Muscle of back (tissue), 11 donors: ENCODE data around the gene ATP4B. TPM values are rescaled to one million over a fixed set of nuclear protein-coding genes. Genes with fewer than 3 reads are reported as not detected.
"Not testable (repeated sequence)": the region's sequence is repeated elsewhere in the genome, so short reads cannot be mapped to it uniquely, and the experiment has no call there.

Experiments
- DNase-seq, 3 donors: peaks; one replicate each; pipeline versions ENCODE4 v3.0.0 to v3.0.0-alpha.2; 2013
- polyA plus RNA-seq, 10 donors: library from polyadenylated mRNA; unstranded; fragments of 120-200 nt; gene quantifications; one replicate each; pipeline ENCODE4 v1.2.1, GENCODE V29; 2013; ENCODE audit not compliant: insufficient read length in 10 of 10

Gene ATP4B
- polyA plus RNA-seq, 10 donors: 0.08 to 0.14 TPM; not detected in 8

DNA sequence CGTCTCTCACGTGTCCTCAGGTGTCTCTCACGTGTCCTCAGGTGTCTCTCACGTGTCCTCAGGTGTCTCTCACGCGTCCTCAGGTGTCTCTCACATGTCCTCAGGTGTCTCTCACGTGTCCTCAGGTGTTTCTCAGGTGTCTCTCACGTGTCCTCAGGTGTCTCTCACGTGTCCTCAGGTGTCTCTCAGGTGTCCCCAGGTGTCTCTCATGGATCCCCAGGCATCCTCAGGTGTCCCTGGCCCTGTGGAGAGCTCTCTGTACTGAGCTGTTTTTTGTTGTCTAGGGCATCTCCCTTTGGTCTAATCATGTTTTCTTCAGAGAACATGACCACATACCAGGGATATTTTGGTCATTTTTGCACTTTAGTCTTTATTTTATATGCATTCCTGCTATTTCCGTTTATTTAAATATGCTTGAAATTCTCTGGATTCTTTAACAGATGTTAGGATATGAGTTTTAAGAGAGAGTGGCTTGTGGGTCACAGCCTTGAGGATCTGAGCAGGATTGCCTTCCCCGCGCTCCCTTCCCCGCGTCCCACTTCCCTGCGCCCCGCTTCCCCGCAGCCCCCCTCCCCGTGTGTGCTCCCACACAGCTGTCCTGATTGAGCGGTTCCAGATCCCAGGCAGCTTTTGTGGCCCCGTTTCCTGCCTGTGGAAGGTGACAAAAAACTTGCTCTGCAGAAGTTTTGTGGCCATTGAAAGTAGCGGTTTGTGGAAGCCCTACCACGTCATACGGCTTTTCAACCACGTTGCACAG lies 31.9 kb downstream of the ATP4B start:
- peak in 2 of 3 donors; percentile 14 to 24 for DNase-seq

DNA sequence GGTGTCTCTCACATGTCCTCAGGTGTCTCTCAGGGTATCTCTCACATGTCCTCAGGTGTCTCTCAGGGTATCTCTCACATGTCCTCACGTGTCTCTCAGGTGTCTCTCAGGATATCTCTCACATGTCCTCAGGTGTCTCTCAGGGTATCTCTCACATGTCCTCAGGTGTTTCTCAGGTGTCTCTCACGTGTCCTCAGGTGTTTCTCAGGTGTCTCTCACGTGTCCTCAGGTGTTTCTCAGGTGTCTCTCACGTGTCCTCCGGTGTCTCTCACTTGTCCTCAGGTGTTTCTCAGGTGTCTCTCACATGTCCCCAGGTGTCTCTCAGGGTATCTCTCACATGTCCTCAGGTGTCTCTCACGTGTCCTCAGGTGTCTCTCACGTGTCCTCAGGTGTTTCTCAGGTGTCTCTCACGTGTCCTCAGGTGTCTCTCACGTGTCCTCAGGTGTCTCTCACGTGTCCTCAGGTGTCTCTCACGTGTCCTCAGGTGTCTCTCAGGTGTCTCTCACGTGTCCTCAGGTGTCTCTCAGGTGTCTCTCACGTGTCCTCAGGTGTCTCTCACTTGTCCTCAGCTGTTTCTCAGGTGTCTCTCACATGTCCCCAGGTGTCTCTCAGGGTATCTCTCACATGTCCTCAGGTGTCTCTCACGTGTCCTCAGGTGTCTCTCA lies 33.2 kb downstream of the ATP4B start:
- DNase-seq: not testable (repeated sequence)

DNA sequence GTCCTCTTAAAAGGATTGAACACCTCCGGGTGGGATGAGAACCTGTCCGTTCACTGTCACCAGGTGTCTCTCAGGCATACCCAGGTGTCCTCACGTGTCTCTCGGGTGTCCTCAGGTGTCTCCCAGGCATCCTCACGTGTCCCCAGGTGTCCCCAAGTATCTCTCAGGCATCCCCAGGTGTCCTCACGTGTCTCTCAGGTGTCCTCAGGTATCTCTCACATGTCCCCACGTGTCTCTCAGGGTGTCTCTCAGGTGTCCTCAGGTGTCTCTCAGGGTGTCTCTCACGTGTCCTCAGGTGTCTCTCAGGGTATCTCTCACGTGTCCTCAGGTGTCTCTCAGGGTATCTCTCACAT lies 33.8 kb downstream of the ATP4B start:
- peak in 1 of 3 donors; percentile 19 for DNase-seq

DNA sequence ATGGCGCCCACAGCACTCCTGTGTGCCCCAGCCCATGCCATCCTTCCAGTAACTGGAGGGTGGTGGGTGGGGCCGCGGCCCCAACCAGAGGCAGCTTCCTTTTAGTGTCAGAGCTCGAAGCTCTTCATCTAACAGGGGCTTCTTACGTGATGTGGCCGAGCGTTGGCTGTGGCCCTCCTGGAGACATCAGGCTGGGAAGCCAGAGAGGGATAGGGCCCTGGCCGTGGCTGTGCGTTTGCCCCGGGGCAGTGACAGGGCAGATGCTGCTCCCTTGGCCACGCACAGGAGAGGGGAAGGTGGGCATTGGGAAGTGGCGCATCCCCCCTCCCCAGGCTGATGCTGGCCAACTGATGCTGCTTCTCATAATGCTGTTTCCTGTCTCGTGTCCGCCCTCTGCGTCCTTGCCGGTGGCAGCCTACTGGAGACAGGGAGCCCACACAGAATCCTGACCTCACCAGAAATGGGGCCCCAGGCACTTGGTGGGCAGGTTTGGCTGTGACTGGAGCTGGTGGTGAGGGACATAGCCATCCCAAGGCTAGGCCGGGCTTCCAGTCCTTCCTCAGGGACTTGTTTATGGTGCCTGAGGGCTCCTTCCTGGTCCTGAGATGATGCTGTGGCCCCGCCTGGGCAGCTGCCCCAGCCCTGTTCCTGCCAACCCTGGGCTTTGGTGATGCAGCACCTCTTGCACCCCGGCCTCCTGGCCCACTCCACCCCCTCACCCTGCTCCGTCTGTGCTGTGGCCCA lies 34.3 kb downstream of the ATP4B start:
- peak in 1 of 3 donors; percentile 23 for DNase-seq

DNA sequence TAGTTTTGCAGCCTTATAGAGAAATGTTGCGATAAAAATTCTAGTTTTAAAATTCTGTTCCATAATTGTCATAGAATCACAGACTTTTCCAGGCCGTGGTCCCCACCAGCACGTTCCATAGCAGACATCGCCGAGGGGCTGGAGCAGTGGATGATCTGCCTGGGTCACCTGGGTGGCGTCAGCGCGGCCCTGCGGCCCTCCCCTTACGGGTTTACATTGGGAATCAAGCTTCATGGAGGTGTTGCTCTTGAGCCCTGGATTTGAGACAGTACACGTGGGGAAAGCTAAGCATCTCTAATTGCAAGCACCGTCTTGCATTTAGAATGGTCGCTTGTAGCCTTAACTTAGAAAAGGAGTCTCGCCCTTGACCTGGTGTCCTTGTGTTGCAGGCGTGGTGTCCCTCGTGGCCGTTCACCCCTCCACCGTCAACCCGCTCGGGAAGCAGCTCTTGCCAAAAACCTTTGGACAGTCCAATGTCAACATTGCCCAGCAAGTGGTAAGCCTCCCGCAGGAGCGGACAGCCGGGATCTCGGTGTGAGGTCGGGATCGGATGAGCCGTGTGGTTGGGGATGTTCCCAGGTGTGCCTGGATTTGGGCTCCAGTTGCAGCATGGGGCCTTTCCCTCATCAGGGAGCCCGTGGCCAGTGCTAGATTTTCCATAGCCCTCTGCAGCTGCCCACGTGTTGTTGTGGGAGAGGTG lies 35.1 kb downstream of the ATP4B start:
- DNase-seq: no peak

DNA sequence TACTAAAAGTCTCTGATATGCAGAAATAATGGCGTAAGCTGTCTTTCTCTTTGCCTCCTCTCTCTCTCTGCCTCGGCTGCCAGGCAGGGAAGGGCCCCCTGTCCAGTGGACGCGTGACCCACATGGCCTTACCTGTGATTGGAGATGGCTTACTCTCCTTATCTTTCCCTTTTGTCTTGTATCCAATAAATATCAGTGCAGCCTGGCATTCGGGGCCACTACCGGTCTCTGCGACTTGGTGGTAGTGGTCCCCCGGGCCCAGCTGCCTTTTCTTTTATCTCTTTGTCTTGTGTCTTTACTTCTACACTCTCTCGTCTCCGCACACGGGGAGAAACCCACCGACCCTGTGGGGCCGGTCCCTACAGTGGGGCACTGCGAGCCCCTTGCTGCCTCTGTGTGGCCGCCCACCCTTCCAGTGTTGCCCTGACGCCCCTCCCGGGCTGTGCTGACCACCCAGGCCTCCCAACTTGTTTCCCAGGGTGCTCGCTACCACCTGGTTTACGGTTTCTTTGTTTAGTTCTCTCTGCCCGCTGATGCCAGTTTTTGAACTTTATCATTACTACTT lies 35.9 kb downstream of the ATP4B start:
- not testable (repeated sequence) for DNase-seq

DNA sequence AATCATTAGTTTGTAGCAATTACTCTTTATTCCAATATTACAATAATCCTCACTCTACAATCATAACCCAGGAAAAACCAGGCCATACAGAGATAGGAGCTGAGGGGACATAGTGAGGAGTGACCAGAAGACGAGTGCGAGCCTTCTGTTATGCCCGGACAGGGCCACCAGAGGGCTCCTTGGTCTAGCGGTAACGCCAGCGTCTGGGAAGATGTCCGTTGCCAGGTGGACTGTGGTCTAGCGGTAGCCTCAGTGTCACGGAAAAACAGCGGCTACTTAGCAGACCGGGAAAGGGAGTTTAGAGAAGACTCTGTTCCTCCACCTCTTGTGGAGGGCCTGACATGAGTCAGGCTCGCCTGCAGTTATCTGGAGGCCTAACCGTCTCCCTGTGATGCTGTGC lies 36.5 kb downstream of the ATP4B start:
- DNase-seq: not testable (repeated sequence)

DNA sequence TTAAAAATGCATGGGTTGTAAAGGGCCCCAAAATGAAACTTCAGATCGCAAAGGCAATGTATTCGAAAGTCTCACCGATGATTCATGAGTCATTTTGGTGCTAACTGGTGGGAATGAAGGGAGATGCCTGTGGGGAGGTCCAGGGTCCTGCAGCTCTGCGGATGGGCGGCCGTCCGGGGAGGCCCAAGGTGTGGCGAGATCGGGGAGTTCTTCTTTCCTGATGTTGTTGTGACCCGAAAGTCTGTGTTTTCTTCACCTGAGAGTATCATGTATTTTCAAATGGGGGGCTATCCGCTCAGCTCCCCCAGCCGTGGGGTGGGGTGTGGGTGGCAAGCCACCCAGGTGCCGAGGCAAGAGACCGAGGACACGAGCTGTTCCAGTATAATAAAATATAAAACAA lies 37.0 kb downstream of the ATP4B start:
- no peak for DNase-seq

DNA sequence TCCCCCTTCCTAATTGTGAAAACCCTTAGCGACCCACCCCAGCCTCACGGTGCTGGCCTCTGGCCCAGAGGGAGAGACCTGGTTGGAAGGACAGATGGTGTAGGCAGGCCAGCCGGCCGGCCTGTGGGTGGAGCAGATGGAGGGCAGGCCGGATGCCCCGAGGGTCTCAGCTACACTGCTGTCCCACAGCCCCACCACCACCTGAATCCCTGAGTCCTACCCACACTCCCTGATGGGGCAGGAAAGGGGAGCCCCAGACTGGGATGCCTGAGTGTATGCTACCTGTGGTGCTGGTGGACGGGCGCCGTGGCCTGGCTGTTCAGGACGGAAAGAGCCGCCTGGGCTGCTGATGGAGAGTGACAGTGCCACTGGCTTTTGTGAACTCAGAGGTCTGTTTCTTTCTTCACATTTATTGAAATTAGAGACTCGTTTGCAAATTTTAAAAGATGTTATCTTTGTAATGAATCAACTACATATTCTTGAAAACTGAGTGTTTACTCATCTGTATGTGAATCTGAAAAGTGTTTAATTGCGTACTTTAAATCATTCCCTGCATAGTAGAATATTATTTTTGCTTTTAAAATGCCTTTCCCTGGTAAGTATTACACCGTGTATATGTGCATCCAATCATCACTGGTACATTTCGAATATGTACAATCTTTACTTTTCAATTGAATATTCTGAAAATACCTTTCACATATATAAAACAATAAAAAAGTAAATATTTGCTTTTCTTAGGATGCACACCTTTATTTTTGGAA lies 37.8 kb downstream of the ATP4B start:
- no peak for DNase-seq

DNA sequence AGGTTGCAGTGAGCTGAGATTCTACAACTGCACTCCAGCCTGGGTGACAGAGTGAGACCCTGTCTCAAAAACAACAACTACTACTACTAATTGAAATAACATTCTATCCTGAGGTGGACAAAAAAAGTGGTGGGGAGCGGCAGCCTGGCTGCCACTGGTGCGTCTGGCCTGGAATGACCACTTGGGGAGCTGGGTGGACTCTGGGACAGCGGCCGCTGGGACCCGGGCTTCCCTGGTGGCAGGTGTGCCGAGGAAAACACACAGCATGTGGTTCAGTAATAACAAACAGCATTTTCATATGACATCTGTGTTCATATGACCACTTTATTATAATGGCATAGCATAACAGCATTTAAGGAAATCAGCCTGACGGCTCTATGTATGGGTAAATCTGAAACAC lies 39.5 kb downstream of the ATP4B start:
- DNase-seq: no peak

DNA sequence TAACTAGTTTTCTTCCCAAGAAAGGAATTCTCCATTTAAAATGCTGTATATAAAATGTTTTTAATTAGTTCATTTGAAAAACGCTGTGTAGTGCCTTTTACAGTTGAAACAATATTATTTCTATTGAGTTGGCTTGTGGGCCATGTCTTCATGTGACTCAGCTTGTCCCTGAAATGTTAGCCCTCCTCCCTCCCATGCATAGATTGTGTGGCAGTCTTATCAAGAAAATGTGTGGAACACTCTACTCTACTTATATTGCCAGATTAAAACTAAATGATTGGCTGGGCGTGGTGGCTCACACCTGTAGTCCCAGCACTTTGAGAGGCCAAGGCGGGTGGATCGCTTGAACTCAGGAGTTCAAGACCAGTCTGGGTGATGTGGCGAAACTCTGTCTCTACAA lies 40.0 kb downstream of the ATP4B start:
- no peak for DNase-seq

DNA sequence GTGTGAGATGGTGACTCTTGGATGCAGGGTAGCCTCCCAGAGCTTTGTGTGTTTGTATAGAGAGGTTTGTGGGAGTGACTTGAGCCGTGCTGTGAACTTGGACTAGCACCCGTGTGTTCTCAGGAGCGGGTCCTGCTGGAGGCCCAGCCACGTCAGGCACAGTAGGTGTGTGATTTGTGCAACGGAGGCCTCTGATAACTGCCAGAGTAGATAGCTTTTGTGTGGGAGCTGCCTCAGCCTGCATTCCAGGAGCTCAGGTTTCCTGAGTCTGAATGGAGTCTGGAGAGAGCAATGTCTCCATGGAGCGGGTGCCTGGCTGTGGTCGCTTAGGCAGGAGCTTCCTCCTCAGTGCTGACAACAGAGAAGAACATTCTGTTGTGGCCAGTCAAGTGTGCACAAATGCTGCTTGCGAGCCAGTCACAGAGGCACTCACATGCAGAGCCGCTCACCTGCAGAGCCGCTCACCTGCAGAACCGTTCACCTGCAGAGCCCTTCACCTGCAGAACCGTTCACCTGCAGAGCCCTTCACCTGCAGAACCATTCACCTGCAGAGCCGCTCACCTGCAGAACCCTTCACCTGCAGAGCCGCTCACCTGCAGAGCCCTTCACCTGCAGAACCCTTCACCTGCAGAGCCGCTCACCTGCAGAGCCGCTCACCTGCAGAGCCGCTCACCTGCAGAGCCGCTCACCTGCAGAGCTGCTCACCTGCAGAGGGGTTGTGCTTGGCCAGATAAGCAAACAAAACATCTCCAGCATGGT lies 40.8 kb downstream of the ATP4B start:
- no peak for DNase-seq

DNA sequence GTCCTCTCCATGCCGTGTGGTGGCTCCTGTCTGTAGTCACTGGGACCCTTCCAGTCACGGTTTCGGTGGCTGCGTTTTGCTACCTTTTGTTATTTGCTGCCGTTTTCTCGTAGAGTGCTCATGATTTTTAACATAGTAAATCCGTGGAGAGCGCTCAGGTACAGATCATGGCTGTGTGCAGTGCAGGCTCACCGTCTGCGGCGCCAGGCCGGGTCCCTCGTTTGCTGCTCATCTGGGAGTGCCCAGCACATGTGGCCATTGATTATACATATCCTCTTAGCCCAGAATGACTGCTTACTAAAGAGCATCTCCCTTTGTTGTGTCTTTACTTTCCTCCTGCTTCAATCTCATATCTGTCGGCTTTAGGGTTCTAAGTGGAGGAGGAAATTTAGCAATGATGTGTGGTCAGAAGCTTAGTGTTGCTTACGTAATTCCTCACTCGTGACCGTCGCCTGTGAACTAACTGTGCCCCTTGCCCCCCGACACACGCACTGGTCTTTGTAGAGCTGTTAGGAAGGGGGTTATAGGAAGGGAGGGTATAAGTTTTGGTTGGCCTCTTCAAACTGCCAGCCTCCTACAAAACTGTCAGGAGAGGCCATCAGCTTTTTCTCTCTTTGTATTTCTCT lies 41.6 kb downstream of the ATP4B start:
- DNase-seq: no peak

DNA sequence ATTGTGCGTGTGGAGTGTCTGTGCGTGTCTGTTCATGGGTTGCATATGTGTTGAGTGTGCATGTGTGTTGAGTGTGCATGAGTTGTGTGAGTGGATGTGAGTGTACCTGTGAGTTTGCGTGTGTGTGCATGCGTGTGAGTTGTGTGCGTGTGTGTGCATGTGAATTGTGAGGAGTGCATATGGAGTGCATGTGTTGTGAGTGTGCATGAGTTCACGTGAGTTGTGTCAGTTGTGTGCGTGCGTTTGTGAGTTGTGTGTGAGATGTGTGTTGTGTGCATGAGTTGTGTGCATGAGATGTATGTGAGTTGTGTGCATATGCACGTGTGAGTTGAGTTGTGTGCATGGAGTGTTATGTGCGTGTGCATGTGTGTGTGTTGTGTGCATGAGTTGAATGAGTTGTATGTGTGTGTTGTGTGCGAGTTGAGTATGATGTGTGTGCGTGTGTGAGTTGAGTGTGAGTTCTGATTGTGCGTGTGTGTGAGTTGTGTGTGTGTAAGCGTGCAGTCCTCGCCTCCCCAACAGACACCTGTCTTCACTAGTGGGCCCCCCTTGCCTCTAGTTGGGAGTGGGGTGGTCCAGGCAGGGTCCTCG lies 44.1 kb downstream of the ATP4B start:
- no peak for DNase-seq

DNA sequence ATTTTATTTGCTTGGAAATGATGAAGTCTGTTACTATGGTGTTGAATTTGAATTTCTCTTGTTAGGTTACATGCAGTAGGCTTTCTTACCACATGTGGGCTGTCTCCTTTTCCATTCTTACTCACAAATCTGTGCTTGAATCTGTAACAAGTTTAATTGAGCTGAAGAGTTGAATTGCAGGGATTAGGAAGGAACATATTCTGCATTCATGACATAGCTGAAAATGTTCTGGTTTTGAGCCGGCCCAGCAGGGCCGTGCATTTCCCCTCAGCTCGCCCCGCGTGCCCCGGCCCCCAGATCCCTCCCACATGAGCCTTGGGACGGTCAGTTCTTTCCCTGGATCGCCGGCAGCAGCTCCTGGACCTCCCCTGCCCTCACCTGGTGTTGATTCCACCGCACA lies 45.4 kb downstream of the ATP4B start:
- no peak for DNase-seq

DNA sequence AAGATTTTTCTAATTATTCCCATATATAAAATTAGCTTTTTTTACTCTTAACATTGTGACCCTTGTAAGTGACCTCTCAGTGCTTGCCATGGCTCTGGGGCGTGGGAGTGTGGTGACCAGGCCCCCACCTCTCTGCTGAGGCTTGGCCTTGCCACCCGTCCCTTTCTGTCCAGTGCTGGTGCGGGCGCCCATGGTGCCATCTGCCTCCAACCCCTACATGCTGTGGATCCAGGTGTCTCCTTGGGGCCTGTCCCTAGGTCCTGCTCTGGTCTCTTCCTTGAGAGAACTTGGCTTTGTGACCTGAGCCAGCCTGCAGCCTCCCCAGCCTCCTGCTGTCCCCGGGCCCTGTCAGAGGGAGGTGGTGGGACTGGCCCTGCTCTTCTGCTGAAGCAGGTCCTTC lies 46.0 kb downstream of the ATP4B start:
- no peak for DNase-seq

DNA sequence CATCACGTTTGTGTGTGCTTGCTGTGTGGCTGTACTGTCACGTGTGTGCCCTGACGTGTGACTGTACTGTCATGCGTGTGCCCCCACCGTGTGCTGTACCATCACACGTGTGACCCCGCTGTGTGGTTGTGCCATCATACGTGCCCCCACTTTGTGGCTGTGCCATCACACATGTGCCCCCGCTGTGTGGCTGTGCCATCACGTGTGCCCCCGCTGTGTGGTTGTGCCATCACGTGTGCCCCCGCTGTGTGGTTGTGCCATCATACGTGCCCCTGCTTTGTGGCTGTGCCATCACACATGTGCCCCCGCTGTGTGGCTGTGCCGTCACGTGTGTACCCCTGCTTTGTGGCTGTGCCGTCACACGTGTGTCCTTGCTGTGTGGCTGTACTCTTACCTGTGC lies 47.7 kb downstream of the ATP4B start:
- no peak for DNase-seq

DNA sequence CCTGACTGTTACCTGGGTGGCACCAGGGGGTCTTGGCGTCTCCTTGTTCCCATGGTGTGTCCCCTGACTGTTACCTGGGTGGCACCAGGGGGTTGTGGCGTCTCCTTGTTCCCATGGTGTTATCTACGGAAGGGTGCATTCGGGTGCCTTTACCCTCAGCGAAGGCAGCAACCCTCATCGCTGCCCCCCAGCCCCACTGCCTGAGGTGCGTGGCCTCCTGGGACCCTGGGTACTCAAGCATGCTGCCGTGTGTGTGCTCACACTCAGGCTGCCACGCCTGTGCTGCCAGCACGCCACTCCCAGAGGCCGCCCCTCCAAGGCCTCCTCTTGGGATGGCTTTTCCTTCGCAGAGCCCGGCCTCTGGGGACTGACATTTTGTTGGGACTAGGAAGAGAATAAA lies 48.4 kb downstream of the ATP4B start:
- no peak for DNase-seq

DNA sequence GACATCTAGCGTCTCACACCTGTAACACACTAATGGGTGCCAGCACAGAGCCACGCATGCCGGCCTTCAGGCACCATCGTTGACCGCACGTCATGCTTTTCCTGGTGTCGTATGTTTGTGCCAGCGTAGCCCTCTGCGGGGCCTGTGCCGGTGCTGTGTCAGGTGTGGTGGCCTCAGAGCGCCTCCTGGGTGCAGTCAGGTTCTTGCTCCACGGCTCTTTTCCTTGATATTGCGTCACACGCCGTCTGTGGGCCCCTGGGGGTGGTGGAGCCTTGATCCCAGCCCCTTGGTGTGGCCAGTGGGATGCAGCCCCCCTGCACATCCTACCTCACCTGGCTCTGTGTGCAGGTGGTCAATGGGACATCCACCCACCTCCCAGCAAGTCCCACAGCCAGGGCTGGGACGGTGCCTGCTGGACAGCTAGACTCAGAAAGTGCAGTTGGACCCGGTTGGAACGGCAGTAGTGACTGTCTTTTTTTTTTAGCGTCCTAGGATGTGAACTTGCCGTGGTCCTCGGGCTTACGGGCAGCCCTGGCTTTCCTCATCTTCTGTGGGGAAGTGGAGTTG lies 48.9 kb downstream of the ATP4B start:
- no peak for DNase-seq
